Natural killer cell (primary cell): Measurements from ENCODE around the gene ZFYVE19. TPM values are rescaled to one million over a fixed set of nuclear protein-coding genes. Genes with fewer than 3 reads are reported as not detected.

ENCODE experiments used
- ATAC-seq, 3 donors: fragments of 150-1000 bp in 2 of 3; fragments of 200-7000 bp in 1 of 3; cut with Tn5 transposase; 1 replicate in 1 of 3; 2 replicates in 2 of 3; pipeline ENCODE4 v1.10.0; 2021; ENCODE audit warnings: mild to moderate bottlenecking in 2 of 3, moderate library complexity in 2 of 3
- DNase-seq, 2 donors: peaks; one replicate each; pipeline versions ENCODE4 v3.0.0 to v3.0.0-alpha.2; 2013 to 2021; ENCODE audit warnings: mixed read lengths in 1 of 2
- H3K27ac ChIP-seq: one replicate; pipeline ENCODE4 v1.5.1; 2013; ENCODE audit warnings: mild to moderate bottlenecking, low read length
- H3K27me3 ChIP-seq: one replicate; pipeline ENCODE4 v1.6.1; 2013; ENCODE audit warnings: low read length; ENCODE audit not compliant: control insufficient read depth, insufficient read depth
- H3K36me3 ChIP-seq: one replicate; pipeline ENCODE4 v1.6.1; 2013; ENCODE audit warnings: low read length; ENCODE audit not compliant: control insufficient read depth, insufficient read depth
- H3K4me1 ChIP-seq: one replicate; pipeline ENCODE4 v1.6.1; 2013; ENCODE audit warnings: low read length; ENCODE audit not compliant: control insufficient read depth, insufficient read depth
- H3K4me3 ChIP-seq: one replicate; pipeline ENCODE4 v1.5.1; 2013; ENCODE audit warnings: low read length
- H3K9me3 ChIP-seq: one replicate; pipeline ENCODE4 v1.6.1; 2013; ENCODE audit warnings: low read length; ENCODE audit not compliant: control insufficient read depth, insufficient read depth
- H3K27ac Mint-ChIP-seq, 2 donors: one replicate each; pipeline ENCODE4 v1.8.0; 2022; ENCODE audit warnings: mild to moderate bottlenecking in 2 of 2, mixed read lengths in 2 of 2, moderate library complexity in 1 of 2
- H3K27me3 Mint-ChIP-seq, 2 donors: one replicate each; pipeline ENCODE4 v1.8.0; 2022; ENCODE audit warnings: low read depth in 2 of 2, mixed read lengths in 2 of 2
- H3K36me3 Mint-ChIP-seq: one replicate; pipeline ENCODE4 v1.8.0; 2022; ENCODE audit warnings: mixed read lengths
- H3K4me1 Mint-ChIP-seq, 2 donors: one replicate each; pipeline ENCODE4 v1.8.0; 2022; ENCODE audit warnings: mixed read lengths in 2 of 2
- H3K4me3 Mint-ChIP-seq: one replicate; pipeline ENCODE4 v1.8.0; 2022; ENCODE audit warnings: mild to moderate bottlenecking, moderate library complexity, mixed read lengths
- H3K9me3 Mint-ChIP-seq, 2 donors: one replicate each; pipeline ENCODE4 v1.8.0; 2022; ENCODE audit warnings: mixed read lengths in 2 of 2
- WGBS: methylation state at CpG from one replicate; pipeline ENCODE4 v1.1.7; 2013; ENCODE audit warnings: missing lambda C conversion rate; ENCODE audit not compliant: insufficient coverage; 5-methylcytosine and 5-hydroxymethylcytosine counted together
- intact Hi-C: fragments of 100-400 bp; cut with micrococcal nuclease; formaldehyde crosslinking; loops from one replicate; pipeline ENCODE4 v1.14.2; 2022
- total RNA-seq, 4 donors: library from RNA; stranded (reverse); fragments of 120-200 nt in 1 of 4; gene quantifications; one replicate each; pipeline versions ENCODE4 v1.2.3 to v1.2.4, GENCODE V29; 2013 to 2022
- TF ChIP-seq, protein P1 (sequence below): fragments of 200-600 bp; IDR thresholded peaks from one replicate; pipeline ENCODE4 v1.8.0; 2022; ENCODE audit warnings: antibody characterized with exemption

ZFYVE19 gene
- total RNA-seq, 3 donors from 2014 or later (not counting 1 experiment from before 2014, with no cell fraction given) = 16.4 to 19.7 (median 18.5) TPM

DNA sequence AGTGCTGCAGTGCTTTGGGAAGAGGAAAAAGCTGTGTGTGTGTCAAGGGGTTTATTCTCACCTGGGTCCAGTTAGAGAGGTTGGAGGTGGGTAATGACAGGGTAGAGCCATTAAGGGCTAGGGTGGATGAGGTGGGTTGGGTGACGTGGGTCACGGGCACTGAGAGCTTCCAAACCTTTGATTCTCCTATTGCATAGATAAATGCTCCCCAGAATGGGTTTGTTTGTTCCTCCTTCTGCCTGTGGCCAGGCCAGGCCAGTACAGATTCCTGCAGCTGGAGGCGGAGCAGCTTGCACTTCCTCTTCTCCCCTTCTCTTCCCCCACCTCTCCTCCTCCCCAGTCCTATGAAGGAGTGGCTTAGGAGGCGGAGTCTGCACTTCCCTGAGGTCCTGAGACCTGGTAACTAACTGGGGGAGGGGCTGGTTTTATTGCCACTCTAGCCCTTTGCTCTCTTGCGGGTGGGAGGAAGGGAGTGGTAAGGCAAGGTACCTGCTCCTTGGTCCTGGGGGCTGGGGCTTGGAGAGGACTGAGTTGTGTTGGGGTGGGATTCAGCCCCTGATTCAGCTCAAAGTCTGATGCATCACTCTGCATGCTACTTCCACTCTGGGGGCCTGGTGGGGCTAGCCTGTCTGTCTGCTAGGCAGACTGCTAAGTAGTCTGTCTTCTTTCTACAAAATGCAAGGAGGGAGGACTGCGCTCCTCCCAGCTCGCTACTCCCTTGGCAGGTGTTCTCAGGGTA, 40.5 kb downstream of the ZFYVE19 start:
- no peak overlapping the region for H3K27ac Mint-ChIP-seq
- intact Hi-C loops = no loop called here
- peaks cover 34% of the 10 kb centered on the region for H3K4me1 ChIP-seq
- WGBS = 63% methylated on average over 5 of the region's 7 CpGs
- H3K27me3 ChIP-seq = peaks cover 12% of the 10 kb centered on the region
- TF ChIP-seq, protein P1, sequence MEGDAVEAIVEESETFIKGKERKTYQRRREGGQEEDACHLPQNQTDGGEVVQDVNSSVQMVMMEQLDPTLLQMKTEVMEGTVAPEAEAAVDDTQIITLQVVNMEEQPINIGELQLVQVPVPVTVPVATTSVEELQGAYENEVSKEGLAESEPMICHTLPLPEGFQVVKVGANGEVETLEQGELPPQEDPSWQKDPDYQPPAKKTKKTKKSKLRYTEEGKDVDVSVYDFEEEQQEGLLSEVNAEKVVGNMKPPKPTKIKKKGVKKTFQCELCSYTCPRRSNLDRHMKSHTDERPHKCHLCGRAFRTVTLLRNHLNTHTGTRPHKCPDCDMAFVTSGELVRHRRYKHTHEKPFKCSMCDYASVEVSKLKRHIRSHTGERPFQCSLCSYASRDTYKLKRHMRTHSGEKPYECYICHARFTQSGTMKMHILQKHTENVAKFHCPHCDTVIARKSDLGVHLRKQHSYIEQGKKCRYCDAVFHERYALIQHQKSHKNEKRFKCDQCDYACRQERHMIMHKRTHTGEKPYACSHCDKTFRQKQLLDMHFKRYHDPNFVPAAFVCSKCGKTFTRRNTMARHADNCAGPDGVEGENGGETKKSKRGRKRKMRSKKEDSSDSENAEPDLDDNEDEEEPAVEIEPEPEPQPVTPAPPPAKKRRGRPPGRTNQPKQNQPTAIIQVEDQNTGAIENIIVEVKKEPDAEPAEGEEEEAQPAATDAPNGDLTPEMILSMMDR = no peak
- H3K36me3 ChIP-seq = no peaks in the 10 kb centered on the region
- no peaks in the 10 kb centered on the region for H3K9me3 Mint-ChIP-seq
- H3K36me3 Mint-ChIP-seq = no peaks in the 10 kb centered on the region
- ATAC-seq (peak in 2 of 3 donors; percentile 33 to 62), DNase-seq (no peak)
- peak overlapping the region; percentile 2 for H3K27ac ChIP-seq
- no peak overlapping the region for H3K4me3 ChIP-seq
- H3K9me3 ChIP-seq = no peaks in the 10 kb centered on the region
- peaks cover 6% of the 10 kb centered on the region in 2 donors for H3K4me1 Mint-ChIP-seq
- peaks cover 8 to 30% of the 10 kb centered on the region in 2 donors for H3K27me3 Mint-ChIP-seq
- H3K4me3 Mint-ChIP-seq = no peak overlapping the region

DNA sequence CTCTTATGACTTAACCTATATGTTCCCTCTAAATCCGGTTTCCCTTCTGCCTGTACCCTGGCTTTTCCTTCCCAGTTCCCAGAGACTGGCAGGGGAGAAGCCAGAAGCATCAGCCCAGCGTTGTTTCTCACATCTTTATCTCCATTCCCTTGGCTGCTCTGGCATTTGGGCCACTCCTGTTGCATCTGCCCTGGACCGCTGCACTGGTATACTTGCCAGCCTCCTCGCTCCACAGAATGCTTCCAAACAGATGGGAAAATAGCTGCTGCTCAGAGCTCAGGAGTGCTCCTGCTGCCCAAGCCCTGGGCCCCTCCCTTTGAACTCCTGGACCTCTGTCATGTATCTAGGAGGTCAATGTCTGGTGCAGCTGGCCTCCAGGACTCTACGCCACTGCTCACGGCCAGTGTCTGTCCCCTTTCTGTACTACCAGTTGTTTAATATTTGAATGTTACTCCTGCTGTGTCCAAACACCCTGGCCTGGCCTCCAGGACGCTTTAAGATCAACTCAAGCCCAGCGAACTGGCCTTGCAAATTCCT, 43.8 kb downstream of the ZFYVE19 start:
- Histone ChIP-seq H3K27ac (no peak overlapping the region), H3K4me3 (no peak overlapping the region), H3K36me3 (no peaks in the 10 kb centered on the region), H3K9me3 (no peaks in the 10 kb centered on the region), H3K27me3 (peaks cover 3% of the 10 kb centered on the region), H3K4me1 (peaks cover 14% of the 10 kb centered on the region)
- intact Hi-C loops = no loop called here
- Mint-ChIP-seq H3K27me3 (peaks cover 0 to 19% of the 10 kb centered on the region in 2 donors), H3K4me3 (no peak overlapping the region), H3K9me3 (no peaks in the 10 kb centered on the region), H3K4me1 (no peaks in the 10 kb centered on the region), H3K27ac (no peak overlapping the region), H3K36me3 (no peaks in the 10 kb centered on the region)
- TF ChIP-seq, protein P1 = no peak
- ATAC-seq (no peak), DNase-seq (no peak)
- 95% methylated on average over 8 of the region's 8 CpGs for WGBS

DNA sequence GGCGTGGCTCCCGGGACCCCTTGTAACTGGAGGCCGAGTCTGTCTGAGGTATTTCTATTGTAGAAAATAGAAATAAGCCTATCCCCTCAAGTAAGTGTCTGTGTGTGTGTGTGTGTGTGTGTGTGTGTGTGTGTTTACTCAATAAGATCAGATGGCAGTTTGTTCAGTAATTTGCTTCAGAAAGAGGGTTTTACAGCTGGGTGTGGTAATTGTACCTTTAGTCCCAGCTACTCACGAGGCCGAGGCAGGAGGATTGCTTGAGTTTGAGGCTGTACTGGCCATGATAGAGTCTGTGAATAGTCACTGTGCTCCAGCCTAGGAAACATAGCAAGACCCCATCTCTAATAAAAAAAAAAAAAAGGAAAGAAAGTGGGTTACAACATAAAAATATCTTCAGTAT, 45.6 kb downstream of the ZFYVE19 start:
- H3K4me1 ChIP-seq = peaks cover 3% of the 10 kb centered on the region
- no peaks in the 10 kb centered on the region for H3K9me3 ChIP-seq
- H3K4me3 Mint-ChIP-seq = no peak overlapping the region
- peaks cover 0 to 11% of the 10 kb centered on the region in 2 donors for H3K27me3 Mint-ChIP-seq
- TF ChIP-seq, protein P1 = no peak
- H3K27ac Mint-ChIP-seq = no peak overlapping the region
- H3K36me3 Mint-ChIP-seq = no peaks in the 10 kb centered on the region
- DNase-seq (no peak), ATAC-seq (no peak)
- no peaks in the 10 kb centered on the region for H3K4me1 Mint-ChIP-seq
- WGBS = 98% methylated on average over 5 of the region's 5 CpGs
- H3K9me3 Mint-ChIP-seq = no peaks in the 10 kb centered on the region
- intact Hi-C loops = no loop called here
- no peaks in the 10 kb centered on the region for H3K36me3 ChIP-seq
- no peaks in the 10 kb centered on the region for H3K27me3 ChIP-seq
- H3K4me3 ChIP-seq = no peak overlapping the region
- H3K27ac ChIP-seq = no peak overlapping the region
